HEK293 (cell line): Measurements from ENCODE around the gene PRR36.

Experiments
- CTCF ChIA-PET: fragments of 350-600 bp; formaldehyde crosslinking; extraction: SDS; loops from one replicate; lab custom pipeline; 2021; ENCODE audit warnings: antibody characterized with exemption; lab: Yijun Ruan, JAX
- POLR2A ChIA-PET: fragments of 300-600 bp; formaldehyde crosslinking; extraction: SDS; loops from one replicate; lab custom pipeline; 2020; ENCODE audit warnings: antibody characterized with exemption, inconsistent platforms; lab: Yijun Ruan, JAX
- H3K27ac ChIP-seq: fragments of 200-500 bp; sonication (Bioruptor generic); 2 replicates; pipeline ENCODE4 v1.5.1; 2014; ENCODE audit warnings: low read depth, low read length, control low read depth, inconsistent platforms; ENCODE audit errors: extremely low read depth
- H3K36me3 ChIP-seq, 2 experiments: fragments of 200-500 bp in 1 of 2; sonication (Bioruptor generic) in 1 of 2; 1 replicate in 1 of 2; 2 replicates in 1 of 2; pipeline ENCODE4 v1.5.1; 2014 to 2017; ENCODE audit warnings: inconsistent platforms in 2 of 2, low read length in 2 of 2; ENCODE audit not compliant: control insufficient read depth in 2 of 2, insufficient read depth in 1 of 2
- H3K4me1 ChIP-seq: fragments of 200-500 bp; sonication (Bioruptor generic); 2 replicates; pipeline ENCODE4 v1.5.1; 2014; ENCODE audit warnings: mild to moderate bottlenecking, low read length, inconsistent platforms; ENCODE audit not compliant: control insufficient read depth, insufficient read depth
- H3K4me3 ChIP-seq: 2 replicates; pipeline ENCODE4 v1.5.1; 2011; ENCODE audit warnings: low read depth, mild to moderate bottlenecking, control low read depth, low read length, moderate library complexity
- H3K9me3 ChIP-seq: fragments of 200-500 bp; sonication (Bioruptor generic); 2 replicates; pipeline ENCODE4 v1.5.1; 2014; ENCODE audit warnings: low read depth, low read length, inconsistent platforms; ENCODE audit not compliant: control insufficient read depth, insufficient read depth
- EGR2 ChIP-seq: fragments of 450-650 bp; formaldehyde crosslinking; IDR thresholded peaks from 2 replicates; pipeline ENCODE4 v1.5.1; 2016; ENCODE audit warnings: low read depth, missing biosample characterization, missing genetic modification characterization
- GLI4 ChIP-seq: fragments of 450-650 bp; formaldehyde crosslinking; IDR thresholded peaks from 2 replicates; pipeline ENCODE4 v1.5.1; 2016; ENCODE audit warnings: missing biosample characterization, missing genetic modification characterization
- GLIS2 ChIP-seq: fragments of 450-650 bp; formaldehyde crosslinking; IDR thresholded peaks from 2 replicates; pipeline ENCODE4 v1.5.1; 2016; ENCODE audit warnings: missing biosample characterization, missing genetic modification characterization
- KLF8 ChIP-seq: fragments of 450-650 bp; formaldehyde crosslinking; IDR thresholded peaks from 2 replicates; pipeline ENCODE4 v1.5.1; 2016; ENCODE audit warnings: missing biosample characterization, missing genetic modification characterization
- SP3 ChIP-seq: fragments of 450-650 bp; formaldehyde crosslinking; IDR thresholded peaks from 2 replicates; pipeline ENCODE4 v1.5.1; 2016; ENCODE audit warnings: missing biosample characterization, missing genetic modification characterization
- WT1 ChIP-seq: fragments of 450-650 bp; formaldehyde crosslinking; IDR thresholded peaks from 2 replicates; pipeline ENCODE4 v1.5.1; 2016; ENCODE audit warnings: missing biosample characterization, missing genetic modification characterization
- ZBTB48 ChIP-seq: fragments of 450-650 bp; formaldehyde crosslinking; IDR thresholded peaks from 2 replicates; pipeline ENCODE4 v1.5.1; 2016; ENCODE audit warnings: missing biosample characterization, missing genetic modification characterization
- ZFHX2 ChIP-seq: fragments of 450-650 bp; formaldehyde crosslinking; conservative IDR thresholded peaks from 2 replicates; pipeline ENCODE4 v1.5.1; 2016; ENCODE audit warnings: missing biosample characterization, missing genetic modification characterization
- ZNF16 ChIP-seq: fragments of 450-650 bp; formaldehyde crosslinking; IDR thresholded peaks from 2 replicates; pipeline ENCODE4 v1.5.1; 2016; ENCODE audit warnings: low read depth, missing biosample characterization, missing genetic modification characterization
- ZNF311 ChIP-seq: fragments of 450-650 bp; formaldehyde crosslinking; IDR thresholded peaks from 2 replicates; pipeline ENCODE4 v1.5.1; 2017; ENCODE audit warnings: missing biosample characterization, missing genetic modification characterization, borderline replicate concordance
- ZNF354C ChIP-seq: fragments of 450-650 bp; formaldehyde crosslinking; IDR thresholded peaks from 2 replicates; pipeline ENCODE4 v1.5.1; 2016; ENCODE audit warnings: missing biosample characterization, missing genetic modification characterization, low read depth, borderline replicate concordance
- ZNF501 ChIP-seq: fragments of 450-650 bp; formaldehyde crosslinking; IDR thresholded peaks from 2 replicates; pipeline ENCODE4 v1.5.1; 2016; ENCODE audit warnings: missing biosample characterization, missing genetic modification characterization
- ZNF558 ChIP-seq: fragments of 450-650 bp; formaldehyde crosslinking; IDR thresholded peaks from 2 replicates; pipeline ENCODE4 v1.5.1; 2016; ENCODE audit warnings: missing biosample characterization, missing genetic modification characterization
- ZNF561 ChIP-seq: fragments of 450-650 bp; IDR thresholded peaks from 2 replicates; pipeline ENCODE4 v1.5.1; 2018; ENCODE audit warnings: missing biosample characterization, missing genetic modification characterization, borderline replicate concordance
- ZNF777 ChIP-seq: fragments of 450-650 bp; formaldehyde crosslinking; IDR thresholded peaks from 2 replicates; pipeline ENCODE4 v1.5.1; 2017; ENCODE audit warnings: missing biosample characterization, missing genetic modification characterization, borderline replicate concordance
- ZNF837 ChIP-seq: fragments of 450-650 bp; formaldehyde crosslinking; IDR thresholded peaks from 2 replicates; pipeline ENCODE4 v1.5.1; 2016; ENCODE audit warnings: missing biosample characterization, missing genetic modification characterization
- TF ChIP-seq, protein P1 (sequence below): fragments of 450-650 bp; formaldehyde crosslinking; IDR thresholded peaks from 2 replicates; pipeline ENCODE4 v1.5.1; 2016; ENCODE audit warnings: missing biosample characterization, missing genetic modification characterization, borderline replicate concordance
- TF ChIP-seq, protein P2 (sequence below): fragments of 450-650 bp; formaldehyde crosslinking; IDR thresholded peaks from 2 replicates; pipeline ENCODE4 v1.5.1; 2016; ENCODE audit warnings: missing biosample characterization, missing genetic modification characterization
- TF ChIP-seq, protein P3 (sequence below): fragments of 450-650 bp; formaldehyde crosslinking; IDR thresholded peaks from 2 replicates; pipeline ENCODE4; 2016; ENCODE audit warnings: missing biosample characterization, missing genetic modification characterization
- TF ChIP-seq, protein P4 (sequence below): fragments of 450-650 bp; formaldehyde crosslinking; conservative IDR thresholded peaks from 2 replicates; pipeline ENCODE4 v1.5.1; 2016; ENCODE audit warnings: low read depth, missing biosample characterization, missing genetic modification characterization

The PRR36 gene

DNA sequence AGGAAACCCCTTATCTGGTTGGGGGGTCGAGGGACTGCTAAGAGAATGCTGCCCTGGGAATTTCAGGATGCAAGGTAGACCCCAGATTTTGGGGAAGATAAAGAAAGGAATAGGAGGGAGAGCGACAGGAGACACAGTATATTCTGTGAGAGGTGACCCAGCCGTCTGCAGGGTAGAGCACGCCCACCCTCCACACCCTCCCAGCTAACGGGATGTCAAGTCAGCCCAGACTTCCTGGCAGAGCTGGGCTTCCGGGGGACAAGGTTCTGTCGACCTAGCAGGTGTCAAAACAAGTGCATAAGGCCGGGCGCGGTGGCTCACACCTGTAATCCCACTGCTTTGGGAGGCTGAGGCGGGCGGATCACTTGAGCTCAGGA, 695 bp upstream of the PRR36 start (continued):
- TF ChIP-seq, protein P1, sequence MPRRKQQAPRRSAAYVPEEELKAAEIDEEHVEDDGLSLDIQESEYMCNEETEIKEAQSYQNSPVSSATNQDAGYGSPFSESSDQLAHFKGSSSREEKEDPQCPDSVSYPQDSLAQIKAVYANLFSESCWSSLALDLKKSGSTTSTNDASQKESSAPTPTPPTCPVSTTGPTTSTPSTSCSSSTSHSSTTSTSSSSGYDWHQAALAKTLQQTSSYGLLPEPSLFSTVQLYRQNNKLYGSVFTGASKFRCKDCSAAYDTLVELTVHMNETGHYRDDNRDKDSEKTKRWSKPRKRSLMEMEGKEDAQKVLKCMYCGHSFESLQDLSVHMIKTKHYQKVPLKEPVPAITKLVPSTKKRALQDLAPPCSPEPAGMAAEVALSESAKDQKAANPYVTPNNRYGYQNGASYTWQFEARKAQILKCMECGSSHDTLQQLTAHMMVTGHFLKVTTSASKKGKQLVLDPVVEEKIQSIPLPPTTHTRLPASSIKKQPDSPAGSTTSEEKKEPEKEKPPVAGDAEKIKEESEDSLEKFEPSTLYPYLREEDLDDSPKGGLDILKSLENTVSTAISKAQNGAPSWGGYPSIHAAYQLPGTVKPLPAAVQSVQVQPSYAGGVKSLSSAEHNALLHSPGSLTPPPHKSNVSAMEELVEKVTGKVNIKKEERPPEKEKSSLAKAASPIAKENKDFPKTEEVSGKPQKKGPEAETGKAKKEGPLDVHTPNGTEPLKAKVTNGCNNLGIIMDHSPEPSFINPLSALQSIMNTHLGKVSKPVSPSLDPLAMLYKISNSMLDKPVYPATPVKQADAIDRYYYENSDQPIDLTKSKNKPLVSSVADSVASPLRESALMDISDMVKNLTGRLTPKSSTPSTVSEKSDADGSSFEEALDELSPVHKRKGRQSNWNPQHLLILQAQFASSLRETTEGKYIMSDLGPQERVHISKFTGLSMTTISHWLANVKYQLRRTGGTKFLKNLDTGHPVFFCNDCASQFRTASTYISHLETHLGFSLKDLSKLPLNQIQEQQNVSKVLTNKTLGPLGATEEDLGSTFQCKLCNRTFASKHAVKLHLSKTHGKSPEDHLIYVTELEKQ = no peak
- TF ChIP-seq, protein P2, sequence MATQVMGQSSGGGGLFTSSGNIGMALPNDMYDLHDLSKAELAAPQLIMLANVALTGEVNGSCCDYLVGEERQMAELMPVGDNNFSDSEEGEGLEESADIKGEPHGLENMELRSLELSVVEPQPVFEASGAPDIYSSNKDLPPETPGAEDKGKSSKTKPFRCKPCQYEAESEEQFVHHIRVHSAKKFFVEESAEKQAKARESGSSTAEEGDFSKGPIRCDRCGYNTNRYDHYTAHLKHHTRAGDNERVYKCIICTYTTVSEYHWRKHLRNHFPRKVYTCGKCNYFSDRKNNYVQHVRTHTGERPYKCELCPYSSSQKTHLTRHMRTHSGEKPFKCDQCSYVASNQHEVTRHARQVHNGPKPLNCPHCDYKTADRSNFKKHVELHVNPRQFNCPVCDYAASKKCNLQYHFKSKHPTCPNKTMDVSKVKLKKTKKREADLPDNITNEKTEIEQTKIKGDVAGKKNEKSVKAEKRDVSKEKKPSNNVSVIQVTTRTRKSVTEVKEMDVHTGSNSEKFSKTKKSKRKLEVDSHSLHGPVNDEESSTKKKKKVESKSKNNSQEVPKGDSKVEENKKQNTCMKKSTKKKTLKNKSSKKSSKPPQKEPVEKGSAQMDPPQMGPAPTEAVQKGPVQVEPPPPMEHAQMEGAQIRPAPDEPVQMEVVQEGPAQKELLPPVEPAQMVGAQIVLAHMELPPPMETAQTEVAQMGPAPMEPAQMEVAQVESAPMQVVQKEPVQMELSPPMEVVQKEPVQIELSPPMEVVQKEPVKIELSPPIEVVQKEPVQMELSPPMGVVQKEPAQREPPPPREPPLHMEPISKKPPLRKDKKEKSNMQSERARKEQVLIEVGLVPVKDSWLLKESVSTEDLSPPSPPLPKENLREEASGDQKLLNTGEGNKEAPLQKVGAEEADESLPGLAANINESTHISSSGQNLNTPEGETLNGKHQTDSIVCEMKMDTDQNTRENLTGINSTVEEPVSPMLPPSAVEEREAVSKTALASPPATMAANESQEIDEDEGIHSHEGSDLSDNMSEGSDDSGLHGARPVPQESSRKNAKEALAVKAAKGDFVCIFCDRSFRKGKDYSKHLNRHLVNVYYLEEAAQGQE (tag by site-specific recombination) = no peak
- no peak for TF ChIP-seq ZNF501 (tag by site-specific recombination)
- TF ChIP-seq ZNF558 (tag by site-specific recombination) = no peak
- TF ChIP-seq ZNF837 (tag by site-specific recombination) = no peak
- TF ChIP-seq ZNF16 (tag by site-specific recombination) = no peak
- TF ChIP-seq, protein P3, sequence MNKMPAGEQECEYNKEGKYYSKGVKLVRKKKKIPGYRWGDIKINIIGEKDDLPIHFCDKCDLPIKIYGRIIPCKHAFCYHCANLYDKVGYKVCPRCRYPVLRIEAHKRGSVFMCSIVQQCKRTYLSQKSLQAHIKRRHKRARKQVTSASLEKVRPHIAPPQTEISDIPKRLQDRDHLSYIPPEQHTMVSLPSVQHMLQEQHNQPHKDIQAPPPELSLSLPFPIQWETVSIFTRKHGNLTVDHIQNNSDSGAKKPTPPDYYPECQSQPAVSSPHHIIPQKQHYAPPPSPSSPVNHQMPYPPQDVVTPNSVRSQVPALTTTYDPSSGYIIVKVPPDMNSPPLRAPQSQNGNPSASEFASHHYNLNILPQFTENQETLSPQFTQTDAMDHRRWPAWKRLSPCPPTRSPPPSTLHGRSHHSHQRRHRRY (tag by site-specific recombination) = no peak
- no peak for TF ChIP-seq ZNF311 (tag by site-specific recombination)
- TF ChIP-seq ZNF354C (tag by site-specific recombination) = no peak
- TF ChIP-seq GLI4 (tag by site-specific recombination) = no peak
- 0 out of 2 replicates have a peak, but pooled peaks have one; percentile 8 for TF ChIP-seq ZBTB48 (tag by site-specific recombination)
- no peak for TF ChIP-seq WT1 (tag by site-specific recombination)
- TF ChIP-seq, protein P4, sequence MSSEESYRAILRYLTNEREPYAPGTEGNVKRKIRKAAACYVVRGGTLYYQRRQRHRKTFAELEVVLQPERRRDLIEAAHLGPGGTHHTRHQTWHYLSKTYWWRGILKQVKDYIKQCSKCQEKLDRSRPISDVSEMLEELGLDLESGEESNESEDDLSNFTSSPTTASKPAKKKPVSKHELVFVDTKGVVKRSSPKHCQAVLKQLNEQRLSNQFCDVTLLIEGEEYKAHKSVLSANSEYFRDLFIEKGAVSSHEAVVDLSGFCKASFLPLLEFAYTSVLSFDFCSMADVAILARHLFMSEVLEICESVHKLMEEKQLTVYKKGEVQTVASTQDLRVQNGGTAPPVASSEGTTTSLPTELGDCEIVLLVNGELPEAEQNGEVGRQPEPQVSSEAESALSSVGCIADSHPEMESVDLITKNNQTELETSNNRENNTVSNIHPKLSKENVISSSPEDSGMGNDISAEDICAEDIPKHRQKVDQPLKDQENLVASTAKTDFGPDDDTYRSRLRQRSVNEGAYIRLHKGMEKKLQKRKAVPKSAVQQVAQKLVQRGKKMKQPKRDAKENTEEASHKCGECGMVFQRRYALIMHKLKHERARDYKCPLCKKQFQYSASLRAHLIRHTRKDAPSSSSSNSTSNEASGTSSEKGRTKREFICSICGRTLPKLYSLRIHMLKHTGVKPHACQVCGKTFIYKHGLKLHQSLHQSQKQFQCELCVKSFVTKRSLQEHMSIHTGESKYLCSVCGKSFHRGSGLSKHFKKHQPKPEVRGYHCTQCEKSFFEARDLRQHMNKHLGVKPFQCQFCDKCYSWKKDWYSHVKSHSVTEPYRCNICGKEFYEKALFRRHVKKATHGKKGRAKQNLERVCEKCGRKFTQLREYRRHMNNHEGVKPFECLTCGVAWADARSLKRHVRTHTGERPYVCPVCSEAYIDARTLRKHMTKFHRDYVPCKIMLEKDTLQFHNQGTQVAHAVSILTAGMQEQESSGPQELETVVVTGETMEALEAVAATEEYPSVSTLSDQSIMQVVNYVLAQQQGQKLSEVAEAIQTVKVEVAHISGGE (tag by site-specific recombination) = no peak
- TF ChIP-seq, all 188 proteins: peak for 6

DNA sequence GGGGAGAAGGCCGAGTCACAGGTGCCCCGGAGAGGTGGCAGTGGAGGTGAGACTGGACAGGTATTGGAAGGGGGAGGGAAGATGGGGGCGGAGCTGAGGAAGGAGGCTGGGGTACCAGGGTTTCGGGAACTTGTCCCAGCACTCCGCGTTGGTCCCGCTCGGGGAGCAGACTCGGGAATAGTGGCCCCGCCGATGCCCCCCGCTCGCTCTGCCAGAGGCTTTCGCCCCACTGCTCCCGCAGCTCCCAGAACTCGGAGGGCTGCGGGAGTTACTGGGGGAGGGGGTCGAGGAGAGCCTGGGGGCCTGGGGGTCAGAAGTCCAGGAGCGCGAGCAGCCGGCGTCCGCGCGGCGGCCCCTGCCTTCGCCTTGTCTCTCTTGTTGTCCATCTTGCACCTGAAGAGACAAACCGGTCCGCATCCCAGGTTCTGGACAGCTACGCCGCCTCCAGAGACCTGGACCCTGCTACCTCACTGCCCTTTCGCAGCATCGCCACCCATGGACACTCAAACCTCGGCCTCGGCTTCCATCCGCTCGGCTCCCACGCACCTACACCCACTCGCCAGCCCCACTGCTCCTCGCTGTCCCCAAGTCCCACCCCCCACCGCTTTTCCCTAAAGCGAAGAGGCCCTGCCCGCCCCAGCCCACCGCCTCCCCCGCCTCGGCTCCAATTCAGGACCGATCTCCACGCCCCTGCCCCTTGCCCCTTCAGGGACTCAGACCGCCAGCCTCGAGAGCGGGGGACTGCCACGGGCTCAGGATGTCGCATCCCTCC, 700 bp downstream of the PRR36 start:
- TF ChIP-seq ZFHX2 (tag by site-specific recombination) (peak; percentile 85), ZNF561 (tag by site-specific recombination) (no peak), SP3 (tag by site-specific recombination) (no peak), ZNF777 (tag by site-specific recombination) (0 out of 2 replicates have a peak, but pooled peaks have one; percentile 36), KLF8 (peak; percentile 21; the same call in 1 of the 2 replicates), EGR2 (tag by site-specific recombination) (peak; percentile 80), GLIS2 (tag by site-specific recombination) (peak; percentile 11; the same call in 1 of the 2 replicates)
- TF ChIP-seq, all 188 proteins: peak for 5
- Histone ChIP-seq H3K36me3 (no peaks in the 10 kb centered on the region), H3K4me1 (peaks cover 6% of the 10 kb centered on the region), H3K9me3 (no peaks in the 10 kb centered on the region), H3K4me3 (peak overlapping the region; percentile 65), H3K27ac (peak overlapping the region; percentile 24; the same call in 1 of the 2 replicates)
- ChIA-PET POLR2A (interaction anchor here (2.5 kb wide), 1 partner anchor 47 kb away, joined by 14 read pairs; the partner anchor contains the start of gene SNAPC2), CTCF (interaction anchor here (0.6 to 0.7 kb wide), 3 partner anchors 20 to 493 kb away, joined by 5 to 6 read pairs (median 5); partner anchors contain the start of gene MAP2K7)
